A549 (cell line): ENCODE data around the gene TMEM154. TPM values are rescaled to one million over a fixed set of nuclear protein-coding genes. Genes with fewer than 3 reads are reported as not detected.

Experiments
- ATAC-seq, 2 experiments: fragments of 200-7000 bp in 1 of 2; fragments of >200 bp in 1 of 2; cut with Nextera tagmentation in 1 of 2; cut with Tn5 transposase in 1 of 2; 3 replicates each; pipeline versions ENCODE4 v1.8.0 to v1.9.1; 2018 to 2020; ENCODE audit warnings: mild to moderate bottlenecking in 1 of 2, moderate library complexity in 1 of 2
- CTCF ChIA-PET: fragments of 300-600 bp; sonication (Branson Sonifier 250); formaldehyde crosslinking; extraction: SDS; loops from one replicate; lab custom pipeline; 2021; ENCODE audit warnings: antibody characterized with exemption, inconsistent platforms; lab: Yijun Ruan, JAX
- POLR2A ChIA-PET: fragments of 350-600 bp; formaldehyde crosslinking; extraction: SDS; loops from one replicate; lab custom pipeline; 2021; ENCODE audit warnings: antibody characterized with exemption, inconsistent platforms; lab: Yijun Ruan, JAX
- DNase-seq, 2 experiments: peaks; one replicate each; pipeline versions ENCODE4 v3.0.0 to v3.0.0-alpha.2; 2011 to 2016; ENCODE audit warnings: low read depth in 1 of 2, low spot score in 1 of 2
- FAIRE-seq: peaks from 2 replicates; lab custom pipeline; 2011; peaks lifted over from hg19 to GRCh38; lab: Jason Lieb, UNC
- H3K27ac ChIP-seq, 2 experiments: fragments of >200 bp; sonication (Bioruptor Twin); formaldehyde crosslinking; 3 replicates each; pipeline ENCODE4 v1.5.1; 2016 to 2017
- H3K4me1 ChIP-seq: fragments of >200 bp; sonication (Bioruptor Twin); formaldehyde crosslinking; 3 replicates; pipeline ENCODE4 v1.6.1; 2016
- H3K4me2 ChIP-seq: fragments of >200 bp; sonication (Bioruptor Twin); formaldehyde crosslinking; 3 replicates; pipeline ENCODE4 v1.6.1; 2016
- H3K4me3 ChIP-seq: fragments of >200 bp; sonication (Bioruptor Twin); formaldehyde crosslinking; 3 replicates; pipeline ENCODE4 v1.5.1; 2016
- H3K9me3 ChIP-seq: fragments of >200 bp; sonication (Bioruptor Twin); formaldehyde crosslinking; 3 replicates; pipeline ENCODE4 v1.6.1; 2016
- BHLHE40 ChIP-seq: IDR thresholded peaks from 2 replicates; pipeline ENCODE4 v1.6.1; 2012; ENCODE audit warnings: low read depth, low read length, inconsistent platforms
- CHD2 ChIP-seq: fragments of 150-350 bp; IDR thresholded peaks from 2 replicates; pipeline ENCODE4 v1.6.1; 2014; ENCODE audit warnings: low read length; ENCODE audit not compliant: partially characterized antibody
- E2F6 ChIP-seq: IDR thresholded peaks from 2 replicates; pipeline ENCODE4 v1.6.1; 2012; ENCODE audit warnings: low read depth, borderline replicate concordance
- FOSB ChIP-seq: fragments of 250-450 bp; sonication (Bioruptor Pico); IDR thresholded peaks from 2 replicates; pipeline ENCODE4 v1.5.0; 2020; ENCODE audit warnings: mild to moderate bottlenecking, moderate library complexity
- HEYL ChIP-seq: fragments of 250-450 bp; sonication (Bioruptor Pico); IDR thresholded peaks from 2 replicates; pipeline ENCODE4 v1.8.0; 2021; ENCODE audit warnings: mild to moderate bottlenecking, moderate library complexity
- HMGXB4 ChIP-seq: fragments of 250-450 bp; sonication (Bioruptor Pico); IDR thresholded peaks from 2 replicates; pipeline ENCODE4 v1.5.0; 2021; ENCODE audit warnings: mild to moderate bottlenecking, moderate library complexity, borderline replicate concordance
- HOXB13 ChIP-seq: fragments of 250-450 bp; sonication (Bioruptor Pico); IDR thresholded peaks from 2 replicates; pipeline ENCODE4 v1.5.0; 2020; ENCODE audit warnings: low read depth, mild to moderate bottlenecking, moderate library complexity
- HOXB5 ChIP-seq: fragments of 250-450 bp; sonication (Bioruptor Pico); IDR thresholded peaks from 2 replicates; pipeline ENCODE4 v1.5.0; 2020; ENCODE audit warnings: mild to moderate bottlenecking, moderate library complexity
- KDM1A ChIP-seq: fragments of 200-600 bp; sonication (generic); IDR thresholded peaks from 2 replicates; pipeline ENCODE4 v1.6.1; 2016; ENCODE audit warnings: low read depth, mild to moderate bottlenecking
- MAX ChIP-seq: IDR thresholded peaks from 2 replicates; pipeline ENCODE4 v1.6.1; 2012
- MAZ ChIP-seq: fragments of 150-350 bp; IDR thresholded peaks from 2 replicates; pipeline ENCODE4 v1.6.1; 2014; ENCODE audit warnings: antibody characterized with exemption, low read depth, low read length, borderline replicate concordance
- NR3C1 ChIP-seq: fragments of >200 bp; sonication (Bioruptor Twin); formaldehyde crosslinking; IDR thresholded peaks from 3 replicates; pipeline ENCODE4 v1.6.1; 2017
- SMC3 ChIP-seq: fragments of >200 bp; sonication (Bioruptor Twin); formaldehyde crosslinking; IDR thresholded peaks from 3 replicates; pipeline ENCODE4 v1.6.1; 2018; ENCODE audit warnings: inconsistent platforms
- ZFP36 ChIP-seq: fragments of 450-650 bp; IDR thresholded peaks from 2 replicates; pipeline ENCODE4 v1.6.1; 2014; ENCODE audit warnings: borderline replicate concordance; ENCODE audit not compliant: partially characterized antibody
- ZSCAN20 ChIP-seq: fragments of 250-450 bp; sonication (Bioruptor Pico); IDR thresholded peaks from 2 replicates; pipeline ENCODE4 v1.8.0; 2022; ENCODE audit warnings: mild to moderate bottlenecking, moderate library complexity
- WGBS: methylation state at CpG from one replicate; pipeline ENCODE4 v1.1.6; 2017; ENCODE audit errors: missing lambda C conversion rate; 5-methylcytosine and 5-hydroxymethylcytosine counted together
- polyA plus RNA-seq, 4 experiments: library from polyadenylated mRNA; depleted of rRNA in 3 of 4; stranded (reverse); fragments of >200 nt; fragmentation: RNase III in 1 of 4; extraction: RNeasy Plus Mini Kit Qiagen cat#74134 plus additional on column Dnase treatment in 1 of 4; gene quantifications; 2 replicates in 3 of 4; 3 replicates in 1 of 4; pipeline ENCODE4 v1.2.3, GENCODE V29; 2011 to 2017
- TF ChIP-seq, protein P1 (sequence below): fragments of 200-600 bp; sonication (generic); IDR thresholded peaks from 2 replicates; pipeline ENCODE4 v1.6.1; 2016; ENCODE audit warnings: antibody characterized with exemption, mild to moderate bottlenecking, moderate library complexity

TMEM154 gene
- polyA plus RNA-seq, 2 of the 4 experiments (the other 2 are of a cell fraction): 0.05 to 0.31 TPM

DNA sequence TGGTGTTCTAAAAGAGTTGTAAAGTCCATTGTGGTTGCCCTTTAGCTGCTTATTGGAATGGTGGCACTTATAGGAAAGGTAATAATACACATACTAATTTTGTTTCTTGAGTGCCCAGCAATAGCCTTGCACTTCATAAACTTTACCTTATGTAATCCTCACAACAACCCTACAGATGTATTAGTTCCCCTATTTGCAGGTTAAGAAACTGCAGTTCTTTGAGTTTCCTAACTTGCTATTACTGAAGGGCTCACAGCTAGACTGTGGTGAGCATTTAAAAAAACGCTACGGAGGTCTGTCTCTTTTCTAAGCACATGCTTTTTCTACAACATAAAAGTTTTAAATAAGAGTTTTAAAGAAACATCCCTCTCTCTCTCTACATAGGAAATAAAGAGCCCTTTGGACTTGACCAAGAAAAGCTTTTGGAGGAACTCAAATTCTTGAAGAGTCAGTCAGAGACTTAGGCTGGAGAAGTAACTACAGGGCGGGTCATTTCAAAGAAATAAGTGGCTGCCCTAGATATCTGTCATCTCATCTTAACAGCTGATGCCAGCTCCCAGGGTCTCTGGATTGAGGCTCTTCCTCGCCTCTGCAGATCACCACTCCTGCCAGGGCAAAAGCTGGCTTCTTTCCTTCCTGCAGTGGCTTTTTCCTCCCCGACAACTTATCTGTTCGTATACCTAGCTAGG, 101.9 kb downstream of the TMEM154 start:
- ATAC-seq: peak; percentile 19 to 30; a peak in 1 of 6 replicates
- POLR2A ChIA-PET: no interaction called here
- Histone ChIP-seq H3K4me2 (no peak overlapping the region), H3K4me3 (no peak overlapping the region)
- CTCF ChIA-PET: no interaction called here
- TF ChIP-seq E2F6 (no peak), BHLHE40 (no peak)
- TF ChIP-seq, protein P1, sequence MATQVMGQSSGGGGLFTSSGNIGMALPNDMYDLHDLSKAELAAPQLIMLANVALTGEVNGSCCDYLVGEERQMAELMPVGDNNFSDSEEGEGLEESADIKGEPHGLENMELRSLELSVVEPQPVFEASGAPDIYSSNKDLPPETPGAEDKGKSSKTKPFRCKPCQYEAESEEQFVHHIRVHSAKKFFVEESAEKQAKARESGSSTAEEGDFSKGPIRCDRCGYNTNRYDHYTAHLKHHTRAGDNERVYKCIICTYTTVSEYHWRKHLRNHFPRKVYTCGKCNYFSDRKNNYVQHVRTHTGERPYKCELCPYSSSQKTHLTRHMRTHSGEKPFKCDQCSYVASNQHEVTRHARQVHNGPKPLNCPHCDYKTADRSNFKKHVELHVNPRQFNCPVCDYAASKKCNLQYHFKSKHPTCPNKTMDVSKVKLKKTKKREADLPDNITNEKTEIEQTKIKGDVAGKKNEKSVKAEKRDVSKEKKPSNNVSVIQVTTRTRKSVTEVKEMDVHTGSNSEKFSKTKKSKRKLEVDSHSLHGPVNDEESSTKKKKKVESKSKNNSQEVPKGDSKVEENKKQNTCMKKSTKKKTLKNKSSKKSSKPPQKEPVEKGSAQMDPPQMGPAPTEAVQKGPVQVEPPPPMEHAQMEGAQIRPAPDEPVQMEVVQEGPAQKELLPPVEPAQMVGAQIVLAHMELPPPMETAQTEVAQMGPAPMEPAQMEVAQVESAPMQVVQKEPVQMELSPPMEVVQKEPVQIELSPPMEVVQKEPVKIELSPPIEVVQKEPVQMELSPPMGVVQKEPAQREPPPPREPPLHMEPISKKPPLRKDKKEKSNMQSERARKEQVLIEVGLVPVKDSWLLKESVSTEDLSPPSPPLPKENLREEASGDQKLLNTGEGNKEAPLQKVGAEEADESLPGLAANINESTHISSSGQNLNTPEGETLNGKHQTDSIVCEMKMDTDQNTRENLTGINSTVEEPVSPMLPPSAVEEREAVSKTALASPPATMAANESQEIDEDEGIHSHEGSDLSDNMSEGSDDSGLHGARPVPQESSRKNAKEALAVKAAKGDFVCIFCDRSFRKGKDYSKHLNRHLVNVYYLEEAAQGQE: no peak
- TF ChIP-seq, all 56 proteins: peak for 0
- DNase-seq: no peak
- Histone ChIP-seq H3K4me1 (no peaks in the 10 kb centered on the region), H3K9me3 (no peaks in the 10 kb centered on the region), H3K27ac (no peak overlapping the region)
- FAIRE-seq: no peak
- 73% methylated on average over 6 of the region's 6 CpGs for WGBS

- POLR2A ChIA-PET: no interaction called here
- Histone ChIP-seq H3K27ac (no peak overlapping the region), H3K4me1 (no peaks in the 10 kb centered on the region), H3K4me2 (no peak overlapping the region), H3K9me3 (no peaks in the 10 kb centered on the region)
- no peak for ATAC-seq
- WGBS: 61% methylated on average over 1 of the region's 1 CpG
- TF ChIP-seq HEYL (CRISPR knock-in tag) (no peak), E2F6 (no peak), MAZ (no peak), SMC3 (no peak), ZFP36 (no peak), HMGXB4 (CRISPR knock-in tag) (no peak), ZSCAN20 (CRISPR knock-in tag) (no peak)
- TF ChIP-seq, all 56 proteins: peak for 0
- no peak for FAIRE-seq
- no peak for DNase-seq
- CTCF ChIA-PET: no interaction called here
- no peak overlapping the region for H3K4me3 ChIP-seq
These were observed 104.3 kb downstream of the TMEM154 start for GRCh38 chr4:152575533-152575932.

- H3K4me1 ChIP-seq: no peaks in the 10 kb centered on the region
- no peak for DNase-seq
- H3K4me2 ChIP-seq: no peak overlapping the region
- CTCF ChIA-PET: no interaction called here
- H3K4me3 ChIP-seq: no peak overlapping the region
- ATAC-seq: no peak
- WGBS: 51% methylated on average over 2 of the region's 2 CpGs
- no peaks in the 10 kb centered on the region for H3K9me3 ChIP-seq
- no peak for FAIRE-seq
- POLR2A ChIA-PET: no interaction called here
- no peak overlapping the region for H3K27ac ChIP-seq
- TF ChIP-seq CHD2 (no peak), HOXB5 (CRISPR knock-in tag) (no peak), ZSCAN20 (CRISPR knock-in tag) (no peak), FOSB (CRISPR knock-in tag) (no peak), ZFP36 (no peak), KDM1A (no peak), NR3C1 (no peak), MAX (no peak), HOXB13 (CRISPR knock-in tag) (no peak)
These were observed 105.9 kb downstream of the TMEM154 start for GRCh38 chr4:152573861-152574260.
